NCI-H510A treated with DMSO at 0.1 percent for 48 hours (cell line): ENCODE data around the gene GPC3.
"Not testable (repeated sequence)": the region's sequence is repeated elsewhere in the genome, so short reads cannot be mapped to it uniquely, and the experiment has no call there.

Experiments
- DNase-seq: peaks from one replicate; lab custom pipeline; 2025; lab: John Stamatoyannopoulos, UW

The GPC3 gene

DNA sequence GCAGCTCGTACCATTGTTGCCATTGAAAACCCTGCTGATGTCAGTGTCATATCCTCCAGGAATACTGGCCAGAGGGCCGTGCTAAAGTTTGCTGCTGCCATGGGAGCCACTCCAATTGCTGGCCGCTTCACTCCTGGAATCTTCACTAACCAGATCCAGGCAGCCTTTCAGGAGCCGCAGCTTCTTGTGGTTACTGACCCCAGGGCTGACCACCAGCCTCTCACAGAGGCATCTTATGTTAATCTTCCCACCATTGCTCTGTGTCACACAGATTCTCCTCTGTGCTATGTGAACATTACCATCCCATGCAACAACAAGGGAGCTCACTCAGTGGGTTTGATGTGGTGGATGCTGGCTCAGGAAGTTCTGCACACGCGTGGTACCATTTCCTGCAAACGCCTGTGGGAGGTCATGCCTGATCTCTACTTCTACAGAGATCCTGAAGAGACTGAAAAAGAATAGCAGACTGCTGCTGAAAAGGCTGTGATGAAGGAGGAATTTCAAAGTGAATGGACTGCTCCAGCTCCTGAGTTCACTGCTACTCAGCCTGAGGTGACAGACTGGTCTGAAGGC is 222.3 kb downstream of the GPC3 start:
- DNase-seq, result not testable (repeated sequence)

DNA sequence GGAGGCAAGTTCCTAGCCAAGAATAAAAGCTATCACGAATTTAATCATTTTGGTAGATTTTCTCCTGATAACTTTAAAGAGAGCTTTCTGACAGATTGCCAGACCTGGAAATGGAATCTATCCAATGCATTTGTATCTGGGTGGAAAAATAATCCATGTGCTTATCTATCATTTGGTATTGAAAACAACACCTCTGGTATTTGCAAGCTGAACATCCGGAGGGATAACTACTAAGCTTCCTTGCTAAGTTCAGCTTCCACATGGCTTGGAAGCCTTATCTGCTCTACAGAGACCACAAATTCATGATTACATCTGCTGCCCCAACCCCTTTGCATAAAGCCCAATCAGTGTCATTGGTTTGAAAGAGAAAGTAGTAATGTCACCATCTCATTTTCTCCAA is 230.7 kb downstream of the GPC3 start:
- no peak for DNase-seq

DNA sequence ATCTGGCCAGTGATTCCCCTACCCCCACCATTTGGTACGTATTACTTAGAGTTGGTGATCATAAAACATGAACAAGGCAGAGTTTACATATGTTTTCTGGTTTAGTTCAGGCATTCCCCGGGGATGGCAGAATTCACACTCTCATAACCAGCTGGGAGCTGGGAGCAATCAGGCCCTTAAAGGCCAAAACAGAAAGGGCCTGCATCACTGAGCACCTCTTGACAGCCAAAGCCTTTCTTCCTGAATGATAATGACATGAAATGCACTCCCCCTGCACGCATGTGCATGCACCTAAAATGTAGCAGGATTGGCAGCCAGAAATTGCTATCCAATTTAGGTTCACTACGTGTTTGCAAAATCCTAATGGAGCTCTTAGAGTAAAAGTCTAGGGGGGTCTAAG is 235.4 kb downstream of the GPC3 start:
- peak; percentile 21 for DNase-seq

DNA sequence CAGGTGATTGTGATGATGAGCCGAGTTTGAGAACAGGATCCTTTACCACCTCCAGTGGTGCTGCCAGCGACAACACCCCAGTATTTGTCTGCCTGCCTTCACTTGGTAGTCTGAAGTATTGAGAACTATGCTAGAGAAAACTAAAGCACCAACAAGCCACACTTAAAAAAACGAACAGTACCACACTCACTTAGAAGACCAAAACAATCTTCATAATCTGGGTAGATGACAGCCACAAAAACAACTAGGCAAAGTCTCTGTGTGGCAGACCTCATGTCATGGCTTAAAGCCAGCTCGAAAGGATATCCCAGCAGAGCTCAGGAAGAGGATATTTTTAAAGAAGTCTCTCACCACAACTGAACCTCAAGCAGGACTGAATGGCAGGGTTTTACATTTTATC is 236.0 kb downstream of the GPC3 start:
- DNase-seq, result no peak

DNA sequence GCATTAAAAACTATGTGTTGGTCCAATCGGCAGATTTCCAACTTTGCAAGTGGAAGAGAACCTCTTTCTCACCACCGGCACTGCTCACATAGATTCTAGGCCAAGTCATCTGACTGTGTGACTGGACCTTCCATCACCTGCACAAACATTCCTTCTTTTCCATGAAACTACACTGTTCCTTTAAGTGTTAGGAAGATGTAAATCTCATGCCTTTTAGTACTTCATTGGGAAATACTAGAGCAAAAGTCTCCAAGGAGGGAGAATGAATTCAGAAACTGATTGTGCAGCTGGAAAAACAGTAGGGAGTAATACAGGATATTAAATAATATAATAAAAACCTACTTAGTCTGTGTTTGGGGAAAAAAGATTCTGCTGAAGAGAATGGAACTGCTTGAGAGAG is 238.2 kb downstream of the GPC3 start:
- no peak for DNase-seq

DNA sequence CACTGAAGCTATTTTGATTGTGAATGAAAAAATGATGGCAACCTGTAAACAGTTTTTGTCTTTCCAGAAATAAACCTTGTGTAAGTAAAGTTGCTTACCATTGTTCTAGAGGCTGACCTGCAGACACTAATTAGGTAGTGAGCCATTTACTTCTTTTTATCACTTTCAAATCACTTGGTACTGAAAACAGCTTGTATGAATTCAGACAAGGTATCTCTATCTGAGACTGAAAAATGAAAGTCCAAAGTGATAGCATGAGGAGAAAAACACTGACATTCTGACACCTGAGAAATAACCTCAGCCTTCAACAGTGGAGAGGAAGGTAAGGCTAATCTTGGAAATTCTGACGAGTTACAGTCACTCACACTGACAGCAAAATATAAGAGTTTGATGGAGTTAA is 238.8 kb downstream of the GPC3 start:
- DNase-seq, result no peak

DNA sequence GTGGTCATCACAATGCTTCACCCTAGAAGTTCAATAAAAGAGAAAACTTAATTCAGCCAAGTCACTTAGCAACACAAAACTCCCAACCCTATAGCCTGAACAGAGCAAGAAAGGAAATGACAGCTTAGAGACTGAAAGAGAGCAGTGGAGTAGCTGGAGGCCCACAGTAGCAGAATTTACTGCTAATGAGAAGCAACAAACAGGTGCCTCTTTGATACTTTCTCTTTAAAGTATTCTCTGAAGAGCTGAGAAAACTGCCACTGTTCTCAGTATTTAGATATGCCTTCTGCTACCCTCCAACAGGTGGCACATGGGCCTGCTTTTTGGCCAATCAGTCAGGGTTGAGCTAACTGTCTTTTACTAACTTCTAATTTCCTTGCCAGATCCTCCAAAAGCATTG is 240.0 kb downstream of the GPC3 start:
- no peak for DNase-seq

DNA sequence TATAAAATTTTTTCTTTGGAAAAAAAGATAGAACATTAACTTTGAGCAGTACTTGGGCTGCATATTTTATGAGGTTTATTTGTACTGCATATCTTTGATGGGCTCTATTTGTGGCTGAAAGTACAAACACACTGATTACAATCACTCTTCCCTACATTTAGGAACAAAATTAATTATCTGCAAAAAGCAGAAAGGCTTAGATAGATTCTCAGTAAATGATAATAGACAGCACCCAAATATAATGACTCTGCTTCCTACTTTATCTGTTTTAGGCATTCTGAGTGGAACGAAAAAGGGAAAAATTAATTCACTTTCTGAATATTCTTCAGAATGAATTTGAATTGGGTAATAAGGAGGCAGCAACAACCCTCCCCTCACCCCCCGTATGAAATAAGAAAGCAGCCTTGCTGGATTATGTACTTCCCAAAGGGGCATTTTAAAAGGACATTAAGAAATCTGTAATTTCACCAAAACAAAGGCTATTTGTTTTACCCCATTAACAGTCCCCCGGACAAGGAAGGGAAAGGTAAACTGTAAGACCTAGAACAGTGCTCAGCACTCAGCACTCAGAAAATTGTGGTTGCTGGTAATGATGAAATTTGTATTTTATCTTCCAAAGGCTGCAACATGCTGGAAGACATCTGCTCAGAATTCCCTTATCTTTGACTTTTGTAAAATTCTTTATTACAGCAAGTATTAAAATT is 242.6 kb downstream of the GPC3 start:
- DNase-seq, result no peak

DNA sequence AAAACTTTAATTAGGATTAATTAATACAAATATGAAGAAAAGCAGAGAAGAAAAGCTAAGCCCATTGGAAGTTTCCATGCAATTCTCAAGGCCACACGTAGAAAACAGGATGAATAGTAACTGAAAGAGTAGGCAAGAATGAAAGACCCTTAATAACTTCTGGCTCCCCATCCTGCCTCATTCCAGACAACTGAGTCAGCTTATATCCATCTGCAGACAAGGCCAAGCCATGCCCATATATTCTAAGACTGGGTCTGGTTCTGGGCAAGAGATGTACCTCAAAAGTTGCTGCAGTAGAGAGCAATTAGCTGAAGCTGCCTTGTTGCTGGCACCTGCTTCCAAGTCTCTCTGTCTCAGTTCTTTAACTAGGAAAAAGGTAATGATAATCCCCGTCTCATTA is 244.1 kb downstream of the GPC3 start:
- no peak for DNase-seq

DNA sequence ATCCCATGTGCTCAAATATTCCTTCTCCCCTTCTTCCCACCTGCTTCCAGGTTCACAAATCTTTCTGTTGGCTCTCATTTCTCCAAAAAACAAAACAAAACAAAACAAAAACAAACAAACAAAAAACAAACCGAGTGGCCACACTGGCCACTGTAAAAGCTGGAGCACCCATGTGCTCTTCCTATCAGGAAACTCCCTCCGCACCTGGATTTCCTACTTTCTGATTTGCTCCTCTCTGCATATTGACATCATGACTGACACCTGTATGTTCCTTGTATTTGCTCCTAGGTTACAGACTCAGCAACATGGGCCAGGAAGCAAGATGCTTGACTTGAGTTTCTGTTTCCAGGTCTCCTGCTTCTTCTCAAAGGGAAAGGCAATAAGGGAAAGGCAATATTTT is 258.8 kb downstream of the GPC3 start:
- no peak for DNase-seq

DNA sequence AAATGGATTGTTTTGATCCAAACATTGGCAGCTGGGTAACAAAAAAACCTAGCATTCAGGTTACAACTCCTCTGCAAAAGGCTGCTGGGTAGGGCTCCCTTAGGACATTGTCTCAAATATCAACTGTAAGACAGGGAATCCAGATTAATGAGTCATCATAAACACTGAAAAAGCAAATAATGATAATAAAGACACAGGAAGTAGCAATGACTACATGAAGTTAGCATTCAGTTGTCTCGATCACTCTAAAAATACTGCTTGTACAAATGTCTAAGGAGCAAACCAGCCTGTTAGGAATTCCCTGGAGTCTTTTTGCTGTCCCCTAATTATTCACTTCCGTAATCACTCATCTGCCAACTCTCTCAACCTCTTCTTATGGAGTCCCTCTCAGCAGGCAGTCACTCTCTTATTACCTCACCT is 259.2 kb downstream of the GPC3 start:
- DNase-seq, result peak; percentile 73

DNA sequence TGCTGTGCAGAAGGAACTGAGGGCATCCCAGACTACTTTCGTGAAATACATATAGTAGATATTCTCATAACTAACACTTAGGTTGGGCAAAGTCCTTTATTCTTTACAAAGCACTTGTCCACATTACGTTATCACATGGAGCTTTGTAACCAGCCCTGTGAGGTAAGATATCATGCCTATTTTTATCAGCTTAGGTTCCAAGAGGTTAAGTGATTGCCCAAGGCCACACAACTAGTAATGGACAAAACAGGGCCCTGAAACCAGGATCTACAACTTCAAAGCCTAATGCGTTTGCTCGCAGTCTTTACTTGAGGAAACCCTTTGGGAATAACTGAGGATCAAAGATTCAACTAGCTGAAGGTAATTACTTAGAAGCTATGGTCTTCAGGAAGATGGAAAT is 261.5 kb downstream of the GPC3 start:
- no peak for DNase-seq

DNA sequence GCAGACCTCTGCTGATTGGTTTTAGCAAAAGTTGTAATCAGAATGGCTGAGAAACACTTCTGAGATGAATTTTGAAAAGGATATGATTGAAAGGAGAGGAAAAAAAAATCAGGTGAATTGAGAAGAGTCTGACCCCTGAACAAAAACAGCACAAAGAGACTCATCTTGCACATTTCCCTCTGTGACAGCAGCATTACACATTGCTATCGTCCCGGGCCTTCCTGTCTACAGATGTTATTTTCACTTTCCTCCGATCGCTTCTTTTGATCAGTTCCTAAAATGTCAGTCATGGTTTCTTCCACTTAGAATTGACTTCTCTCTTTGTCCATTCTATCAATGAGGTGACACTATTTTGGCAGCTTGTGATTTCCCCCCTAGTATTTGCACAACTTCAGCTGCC is 262.6 kb downstream of the GPC3 start:
- DNase-seq, result no peak

DNA sequence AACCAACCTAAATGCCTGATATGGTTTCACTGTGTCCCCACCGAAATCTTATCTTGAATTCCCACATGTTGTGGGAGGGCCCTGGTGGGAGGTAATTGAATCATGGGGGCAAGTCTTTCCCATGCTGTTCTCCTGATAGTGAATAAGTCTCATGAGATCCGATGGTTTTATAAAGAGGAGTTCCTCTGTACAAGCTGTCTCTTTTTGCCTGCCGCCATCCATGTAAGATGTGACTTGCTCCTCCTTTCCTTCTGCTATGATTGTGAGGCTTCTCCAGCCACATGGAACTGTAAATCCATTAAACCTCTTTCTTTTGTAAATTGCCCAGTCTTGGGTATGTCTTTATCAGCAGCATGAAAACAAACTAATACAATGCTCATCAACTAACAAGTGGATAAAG is 265.1 kb downstream of the GPC3 start:
- DNase-seq, result not testable (repeated sequence)

DNA sequence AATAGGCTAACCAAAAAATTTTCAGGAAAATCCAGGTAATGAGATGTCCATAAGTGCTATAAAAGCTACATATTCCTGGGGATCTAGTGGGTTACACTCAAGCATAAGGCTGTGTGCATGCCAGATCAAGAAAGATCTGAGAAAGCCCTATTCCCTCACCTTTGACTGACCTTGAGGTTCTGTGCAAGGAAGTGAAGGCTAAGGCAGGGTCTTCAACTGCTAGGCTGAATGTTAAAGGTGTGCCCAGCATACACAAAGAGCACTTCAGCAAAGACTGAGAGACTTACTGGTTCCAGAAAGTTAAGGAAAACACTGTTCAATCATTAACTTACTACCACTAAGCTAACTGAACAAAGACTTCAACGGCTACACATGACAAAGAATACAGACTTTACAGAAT is 269.7 kb downstream of the GPC3 start:
- DNase-seq, result no peak

DNA sequence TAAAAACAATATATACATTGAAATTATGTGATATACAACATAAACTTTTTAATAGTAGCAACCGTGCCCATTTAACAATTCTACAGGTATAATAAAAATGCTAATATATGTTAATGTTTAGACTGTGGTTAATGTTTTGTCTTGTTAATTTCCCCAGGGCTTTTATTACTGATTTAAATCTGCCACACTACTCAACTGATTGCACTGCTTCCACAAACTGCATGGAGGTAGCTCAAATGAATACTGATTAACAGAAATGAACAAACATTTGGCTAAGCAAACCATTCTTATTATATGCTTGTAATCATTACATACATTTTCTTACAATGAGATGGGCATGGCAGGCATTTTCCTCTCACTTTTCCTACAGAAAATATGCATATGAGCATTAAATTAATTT is 275.9 kb downstream of the GPC3 start:
- DNase-seq, result no peak

DNA sequence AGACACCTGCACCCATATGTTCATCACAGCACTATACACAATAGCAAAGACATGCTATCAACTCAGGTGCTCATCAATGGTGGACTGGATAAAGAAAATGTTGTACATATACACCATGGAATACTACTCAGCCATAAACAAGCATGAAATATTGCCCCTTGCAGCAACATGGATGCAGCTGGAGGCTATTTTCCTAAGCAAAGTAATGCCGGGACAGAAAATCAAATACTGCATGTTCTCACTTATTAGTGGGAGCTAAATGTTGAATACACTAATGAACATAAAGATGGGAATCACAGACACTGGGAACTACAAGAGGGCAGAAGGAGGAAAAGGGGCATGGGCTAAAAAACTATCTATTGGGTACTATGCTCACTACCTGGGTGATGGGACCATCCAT is 278.5 kb downstream of the GPC3 start:
- no peak for DNase-seq

DNA sequence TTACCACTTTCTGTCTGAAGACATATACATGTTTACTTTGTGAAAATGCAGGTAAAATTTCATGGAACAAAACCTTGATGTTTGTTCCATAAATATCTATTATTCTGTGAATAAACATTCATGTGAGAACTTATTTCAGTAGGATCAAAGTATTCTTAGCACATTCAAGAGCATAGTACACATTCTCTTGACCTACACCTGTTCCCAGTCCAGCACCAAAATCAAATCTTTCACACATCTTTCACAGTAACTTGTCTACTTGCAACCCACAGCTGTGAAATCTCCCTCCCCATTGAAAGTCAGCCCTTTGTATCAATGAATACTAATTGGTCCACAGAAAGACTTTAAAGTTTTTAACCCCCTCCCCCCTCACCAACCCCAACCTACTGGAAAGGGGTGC is 283.2 kb downstream of the GPC3 start:
- DNase-seq, result no peak

DNA sequence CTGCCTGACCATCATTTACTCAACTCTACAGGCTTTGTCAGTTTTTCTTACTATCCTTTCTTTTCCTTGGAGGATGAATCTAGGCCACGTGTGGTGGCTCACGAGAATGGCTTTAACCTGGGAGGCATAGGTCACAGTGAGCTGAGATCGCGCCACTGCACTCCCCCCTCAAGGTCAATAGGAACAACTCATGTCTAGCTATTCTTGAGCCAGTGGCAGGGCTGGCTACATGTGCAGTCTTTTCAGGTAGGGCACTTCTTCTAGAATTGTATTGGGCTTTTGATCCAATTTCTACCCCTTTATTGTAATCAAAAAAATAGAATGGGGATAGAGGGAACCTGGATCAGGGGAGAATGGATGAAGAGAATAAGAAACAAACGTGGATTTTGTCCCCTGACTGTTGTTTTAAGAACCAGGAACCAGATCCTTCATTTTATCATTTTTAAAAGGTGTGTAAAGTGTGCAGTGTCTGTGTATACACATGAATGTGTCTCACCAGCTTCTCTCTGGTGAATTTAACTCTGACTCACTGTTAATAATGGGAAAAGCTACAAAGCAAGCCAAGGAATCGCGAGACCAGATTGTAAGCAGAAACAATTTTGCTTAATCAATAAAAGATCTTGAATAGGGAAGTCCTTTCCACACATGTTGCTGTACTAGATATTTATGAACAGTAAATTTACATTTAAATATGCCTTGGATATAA is 286.2 kb downstream of the GPC3 start:
- DNase-seq, result no peak

DNA sequence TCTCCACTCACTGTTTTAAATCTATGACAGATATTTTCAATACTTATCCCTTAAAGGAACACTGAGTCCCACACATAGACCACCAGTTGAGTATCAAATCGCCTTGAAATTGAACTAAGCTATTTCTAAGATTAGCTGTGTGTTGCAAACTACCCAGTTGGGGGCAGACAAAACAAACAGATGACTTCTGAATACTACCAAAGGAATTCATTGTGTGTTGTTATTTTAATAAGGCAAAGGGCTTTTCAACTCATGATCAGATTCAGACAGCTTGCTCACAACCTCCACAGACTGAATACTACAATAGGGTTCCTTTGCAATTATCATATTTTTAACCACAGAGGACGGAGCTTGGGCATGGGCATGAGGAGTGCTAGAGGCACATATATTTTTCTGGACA is 287.1 kb downstream of the GPC3 start:
- DNase-seq, result no peak

DNA sequence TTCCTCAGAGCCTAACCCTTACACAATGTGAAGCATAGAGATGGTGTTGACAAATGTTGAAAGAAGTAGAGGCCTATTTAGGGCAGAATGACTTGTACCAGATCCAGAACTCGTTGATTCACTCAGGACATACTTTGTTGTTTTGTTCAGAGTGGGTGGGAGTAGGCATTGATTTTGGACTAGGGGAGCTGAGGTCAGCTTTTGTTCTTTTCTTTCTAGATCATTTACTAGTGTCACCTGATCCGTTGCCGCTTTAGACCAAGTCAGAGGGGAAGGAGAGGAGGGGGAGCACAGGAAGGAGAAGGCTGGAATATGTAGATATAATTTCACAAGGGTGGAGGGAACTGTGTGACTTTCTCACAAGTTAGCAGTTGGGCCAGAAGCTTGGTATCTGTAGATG is 287.7 kb downstream of the GPC3 start:
- DNase-seq, result no peak

DNA sequence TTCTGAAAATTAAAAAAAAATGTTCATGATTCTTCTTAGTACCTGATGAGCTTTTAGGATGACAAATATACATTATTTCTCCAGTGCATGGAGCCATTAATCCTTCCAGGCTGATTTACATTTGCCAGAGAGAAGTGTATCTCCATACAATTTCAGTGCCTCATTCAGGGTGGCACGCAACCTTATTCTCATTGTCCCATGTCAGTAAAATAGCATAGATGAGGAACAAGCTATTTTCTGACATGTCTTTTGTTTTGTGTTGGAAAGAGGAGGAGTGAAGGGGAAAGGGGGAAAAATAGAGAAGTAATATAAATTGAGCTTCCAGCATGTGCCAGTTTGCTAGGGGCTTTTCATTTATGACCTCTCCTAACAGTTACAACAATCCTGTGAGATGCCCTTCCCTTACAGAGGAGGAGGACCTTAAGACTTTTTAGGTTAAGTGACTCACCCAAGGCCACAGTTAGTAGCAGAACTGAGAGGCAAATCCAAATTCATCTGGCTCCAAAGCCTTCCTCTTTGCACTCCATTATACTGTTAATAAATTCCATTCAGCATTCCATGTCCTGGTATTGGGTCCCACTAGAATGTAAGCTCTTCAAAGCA is 295.3 kb downstream of the GPC3 start:
- DNase-seq, result no peak

DNA sequence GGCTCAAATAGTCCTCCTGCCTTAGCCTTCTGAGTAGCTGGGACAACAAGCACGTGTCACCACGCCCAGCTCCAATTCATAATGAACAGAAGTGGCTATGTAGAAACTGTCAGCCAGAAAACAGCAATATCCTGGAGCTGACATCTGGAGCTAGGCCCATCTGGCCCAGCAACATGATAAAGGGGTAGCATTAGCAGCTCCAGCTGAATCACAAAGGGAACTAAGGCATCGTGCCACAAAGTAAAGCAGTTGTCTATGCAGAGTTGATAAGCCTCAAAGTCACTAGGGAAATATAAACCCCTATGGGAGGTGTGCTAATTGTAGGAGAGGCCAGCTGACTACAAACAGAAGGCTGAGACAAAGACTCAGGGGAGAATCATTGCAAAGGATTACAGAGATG is 299.6 kb downstream of the GPC3 start:
- no peak for DNase-seq
